HEK293T (cell line): Measurements from ENCODE around the gene SHPK.

Experiments
- CTCF ChIA-PET: fragments of 350-600 bp; formaldehyde crosslinking; extraction: SDS; loops from one replicate; lab custom pipeline; 2021; ENCODE audit warnings: antibody characterized with exemption, inconsistent platforms; lab: Yijun Ruan, JAX
- POLR2A ChIA-PET: fragments of 350-600 bp; formaldehyde crosslinking; extraction: SDS; loops from one replicate; lab custom pipeline; 2020; ENCODE audit warnings: antibody characterized with exemption, inconsistent platforms; lab: Yijun Ruan, JAX
- DNase-seq: peaks from one replicate; pipeline ENCODE4 v3.0.0; 2012; ENCODE audit warnings: mixed read lengths; ENCODE audit errors: extremely low spot score
- ARNT ChIP-seq: fragments of 450-650 bp; IDR thresholded peaks from 2 replicates; pipeline ENCODE4 v1.6.1; 2017; ENCODE audit warnings: mild to moderate bottlenecking
- BHLHE40 ChIP-seq: fragments of 450-650 bp; IDR thresholded peaks from 2 replicates; pipeline ENCODE4 v1.6.1; 2016; ENCODE audit warnings: mild to moderate bottlenecking, moderate library complexity, borderline replicate concordance
- CTBP1 ChIP-seq: fragments of 450-650 bp; IDR thresholded peaks from 2 replicates; pipeline ENCODE4 v1.6.1; 2016; ENCODE audit warnings: borderline replicate concordance
- ELF4 ChIP-seq: fragments of 450-650 bp; IDR thresholded peaks from 2 replicates; pipeline ENCODE4 v1.6.1; 2017; ENCODE audit warnings: antibody characterized with exemption
- FOXA1 ChIP-seq: fragments of 450-650 bp; IDR thresholded peaks from 2 replicates; pipeline ENCODE4 v1.6.1; 2016; ENCODE audit warnings: mild to moderate bottlenecking
- FOXK2 ChIP-seq: fragments of 450-650 bp; IDR thresholded peaks from 2 replicates; pipeline ENCODE4 v1.6.1; 2016; ENCODE audit warnings: mild to moderate bottlenecking
- FOXM1 ChIP-seq: fragments of 450-650 bp; IDR thresholded peaks from 2 replicates; pipeline ENCODE4 v1.6.1; 2017; ENCODE audit warnings: mild to moderate bottlenecking, borderline replicate concordance
- HDGF ChIP-seq: fragments of 450-650 bp; IDR thresholded peaks from 2 replicates; pipeline ENCODE4 v1.6.1; 2017; ENCODE audit warnings: antibody characterized with exemption, borderline replicate concordance
- L3MBTL2 ChIP-seq: fragments of 450-650 bp; conservative IDR thresholded peaks from 2 replicates; pipeline ENCODE4 v1.6.1; 2016; ENCODE audit warnings: mild to moderate bottlenecking
- LEF1 ChIP-seq: fragments of 450-650 bp; IDR thresholded peaks from 2 replicates; pipeline ENCODE4 v1.6.1; 2017; ENCODE audit warnings: mild to moderate bottlenecking, borderline replicate concordance
- NFRKB ChIP-seq: fragments of 450-650 bp; IDR thresholded peaks from 2 replicates; pipeline ENCODE4 v1.6.1; 2016; ENCODE audit warnings: mild to moderate bottlenecking, moderate library complexity
- PKNOX1 ChIP-seq: fragments of 450-650 bp; IDR thresholded peaks from 2 replicates; pipeline ENCODE4 v1.6.1; 2016
- SP1 ChIP-seq: fragments of 450-650 bp; IDR thresholded peaks from 2 replicates; pipeline ENCODE4 v1.6.1; 2017
- SUZ12 ChIP-seq: fragments of 450-650 bp; IDR thresholded peaks from 2 replicates; pipeline ENCODE4 v1.6.1; 2016; ENCODE audit warnings: mild to moderate bottlenecking
- TARDBP ChIP-seq: fragments of 450-650 bp; IDR thresholded peaks from 2 replicates; pipeline ENCODE4 v1.6.1; 2016
- ZNF384 ChIP-seq: fragments of 450-650 bp; IDR thresholded peaks from 2 replicates; pipeline ENCODE4 v1.6.1; 2016

SHPK gene

DNA sequence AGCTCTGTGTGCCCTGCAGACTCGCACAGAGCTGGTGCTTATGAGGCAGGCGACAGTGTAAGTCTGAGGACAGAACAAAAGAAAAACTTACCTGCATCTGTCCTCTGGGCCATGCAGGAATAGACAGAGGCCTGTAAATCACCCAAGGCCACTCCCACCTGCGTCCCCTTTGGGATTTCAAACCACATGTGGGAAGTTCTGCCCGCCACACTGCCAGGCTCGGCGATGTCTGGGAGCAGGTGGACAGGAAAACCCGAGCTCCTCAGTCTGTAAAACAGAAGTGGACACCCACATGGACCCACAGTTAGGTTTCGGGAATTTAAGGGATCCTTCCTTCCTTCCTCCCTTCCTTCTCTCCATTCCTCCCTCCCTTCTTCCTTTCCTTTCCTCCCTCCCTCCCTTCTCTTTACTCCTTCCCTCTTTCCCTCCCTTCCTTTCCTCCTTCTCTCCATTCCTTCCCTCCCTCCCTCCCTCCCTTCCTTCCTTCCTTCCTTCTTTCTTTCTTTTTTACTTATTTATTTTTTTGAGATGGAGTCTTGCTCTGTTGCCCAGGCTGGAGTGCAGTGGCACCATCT lies 14.8 kb downstream of the SHPK start:
- TF ChIP-seq ELF4 (no peak), NFRKB (no peak), ZNF384 (no peak), FOXM1 (no peak), SUZ12 (no peak)
- no peak for DNase-seq
- CTCF ChIA-PET, result interaction anchor here (1.4 kb wide), 1 partner anchor 18 kb away, joined by 5 read pairs; no protein-coding TSS in a partner anchor
- POLR2A ChIA-PET, result no interaction called here

GRCh38 chr17:3615160-3615870 lies 20.7 kb downstream of the SHPK start:
- DNase-seq, result no peak
- POLR2A ChIA-PET, result no interaction called here
- no peak for TF ChIP-seq PKNOX1
- CTCF ChIA-PET, result no interaction called here

GRCh38 chr17:3613124-3613523 lies 22.9 kb downstream of the SHPK start:
- no peak for TF ChIP-seq ARNT
- TF ChIP-seq FOXM1, result no peak
- TF ChIP-seq FOXK2, result no peak
- no peak for TF ChIP-seq PKNOX1
- TF ChIP-seq SUZ12, result no peak
- TF ChIP-seq CTBP1, result no peak
- no peak for TF ChIP-seq ELF4
- no peak for TF ChIP-seq NFRKB
- TF ChIP-seq ZNF384, result no peak
- no peak for TF ChIP-seq L3MBTL2
- no peak for TF ChIP-seq HDGF
- no peak for TF ChIP-seq LEF1
- no peak for TF ChIP-seq BHLHE40
- no peak for TF ChIP-seq SP1
- TF ChIP-seq TARDBP, result no peak
- no peak for TF ChIP-seq FOXA1
- CTCF ChIA-PET, result interaction anchor here (1.6 kb wide), 1 partner anchor 11 kb away, joined by 4 read pairs; no protein-coding TSS in a partner anchor
- DNase-seq, result no peak
- POLR2A ChIA-PET, result no interaction called here

DNA sequence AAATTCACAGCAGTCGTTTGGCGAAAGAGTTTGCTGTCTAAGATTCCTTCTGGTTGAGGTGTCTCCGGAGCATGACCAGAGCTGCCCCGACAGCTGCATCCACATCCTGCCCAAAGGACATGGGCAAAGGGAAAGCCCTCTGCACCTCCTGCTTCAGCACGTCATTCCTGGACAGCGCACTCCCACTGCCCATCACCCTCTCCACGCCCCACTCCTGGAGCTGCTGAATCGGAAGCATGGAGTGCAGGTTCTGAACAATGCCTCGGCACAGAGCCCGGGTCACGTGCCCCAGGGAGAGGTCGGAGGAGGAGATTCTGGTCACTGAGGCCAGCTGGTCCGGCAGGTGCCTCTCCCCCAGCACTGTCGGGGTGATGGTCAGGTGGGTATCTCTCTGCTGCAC lies 25.5 kb downstream of the SHPK start:
- POLR2A ChIA-PET, result no interaction called here
- CTCF ChIA-PET, result no interaction called here

GRCh38 chr17:3609689-3610088 lies 26.4 kb downstream of the SHPK start:
- no peak for DNase-seq
- ChIA-PET POLR2A (no interaction called here), CTCF (no interaction called here)
- TF ChIP-seq FOXA1 (no peak), LEF1 (no peak), PKNOX1 (no peak), SUZ12 (no peak)

More for the DNA sequence above, 25.5 kb downstream of the SHPK start:
- TF ChIP-seq SUZ12, result no peak
- no peak for DNase-seq

GRCh38 chr17:3603870-3604259 lies 32.2 kb downstream of the SHPK start:
- TF ChIP-seq LEF1, result no peak
- no peak for TF ChIP-seq FOXA1
- TF ChIP-seq ARNT, result no peak
- no peak for TF ChIP-seq SP1
- ChIA-PET POLR2A (no interaction called here), CTCF (no interaction called here)
- no peak for DNase-seq

DNA sequence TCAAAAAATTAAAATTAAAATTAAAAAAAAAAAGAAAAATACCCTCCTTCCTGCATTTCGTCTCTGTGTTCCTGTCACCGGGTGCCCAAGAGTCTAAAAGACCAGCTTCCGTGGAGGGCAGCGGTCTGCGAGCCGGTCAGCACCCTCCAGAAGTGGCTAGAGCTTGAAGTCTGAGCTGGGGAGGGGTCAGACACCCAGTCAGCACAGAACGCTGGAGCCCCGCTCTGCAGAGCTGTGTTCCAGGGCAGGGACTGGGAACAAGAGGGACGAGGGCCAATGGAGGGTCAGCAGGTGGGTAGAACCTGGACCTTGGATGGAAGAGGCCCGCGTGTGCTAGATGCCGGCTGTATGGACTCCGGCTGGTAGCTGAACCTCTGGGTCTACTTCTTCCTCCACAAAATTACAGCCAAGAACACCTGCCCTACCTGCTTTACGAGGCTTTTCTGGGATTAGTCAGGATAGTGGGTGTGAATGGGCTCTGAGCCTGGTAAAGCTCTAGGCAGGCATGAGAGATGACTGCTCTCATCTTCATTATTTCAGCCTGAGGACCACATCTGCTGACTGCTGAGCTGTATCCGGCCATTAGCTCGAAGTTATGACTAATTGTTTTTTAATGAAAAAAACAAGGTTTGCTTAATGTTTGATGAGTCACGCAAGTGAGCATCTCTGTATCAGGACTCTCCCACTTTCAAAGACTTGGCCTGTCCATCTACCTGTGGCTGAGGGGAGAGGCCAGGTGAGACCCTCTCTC lies 32.8 kb downstream of the SHPK start:
- POLR2A ChIA-PET, result no interaction called here
- no peak for DNase-seq
- CTCF ChIA-PET, result interaction anchor here (1.0 to 1.6 kb wide), 4 partner anchors 10 to 45 kb away, joined by 3 to 6 read pairs (median 4); no protein-coding TSS in a partner anchor
- no peak for TF ChIP-seq ZNF384
- TF ChIP-seq FOXK2, result no peak
- TF ChIP-seq SP1, result no peak
- no peak for TF ChIP-seq L3MBTL2
- no peak for TF ChIP-seq FOXM1
- no peak for TF ChIP-seq CTBP1
- TF ChIP-seq TARDBP, result no peak
- TF ChIP-seq ARNT, result no peak
- TF ChIP-seq FOXA1, result no peak
- TF ChIP-seq HDGF, result no peak
- TF ChIP-seq PKNOX1, result no peak
- no peak for TF ChIP-seq SUZ12
- TF ChIP-seq LEF1, result no peak
- no peak for TF ChIP-seq ELF4
- no peak for TF ChIP-seq NFRKB
- TF ChIP-seq BHLHE40, result no peak
